ENCODE results near the gene ZFP90. TPM values are rescaled to one million over a fixed set of nuclear protein-coding genes. Genes with fewer than 3 reads are reported as not detected.
A peak's percentile ranks its signal among the peaks of the same experiment; 100 is the strongest.

The ZFP90 gene
- total RNA-seq, 1 donor from 2014 or later: 24.0 TPM

GRCh38 chr16:68520649-68521086 is 18.4 kb upstream of the ZFP90 start:
- Histone ChIP-seq H2AFZ (ENCODE audit: low read depth, low read length) (peak overlapping the region; percentile 41), H3K4me2 (ENCODE audit: low read length) (peak overlapping the region; percentile 83), H3K4me1 (ENCODE audit: insufficient read depth, low read length) (no peaks in the 10 kb centered on the region), H3K79me2 (ENCODE audit: insufficient read depth, low read length) (no peaks in the 10 kb centered on the region), H3K27me3 (ENCODE audit: insufficient read depth, low read length) (no peaks in the 10 kb centered on the region), H3K4me3 (ENCODE audit: insufficient read depth, low read depth, low read length) (peak overlapping the region; percentile 52), H3K27ac (ENCODE audit: low read depth, low read length) (peak overlapping the region; percentile 1), H3K9ac (ENCODE audit: low read length) (peak overlapping the region; percentile 48), H3K36me3 (ENCODE audit: insufficient read depth, low read length) (no peaks in the 10 kb centered on the region), H4K20me1 (ENCODE audit: insufficient read depth, low read length) (no peaks in the 10 kb centered on the region), H3K9me3 (ENCODE audit: insufficient read depth, low read depth, low read length) (no peaks in the 10 kb centered on the region)
- no peak overlapping the region for H3K4me3 Mint-ChIP-seq (ENCODE audit: unreplicated experiment)
- no peak overlapping the region for H3K27ac Mint-ChIP-seq (ENCODE audit: unreplicated experiment)
- peak; percentile 51 for DNase-seq (ENCODE audit: low read depth)
- TF ChIP-seq CTCF (IDR thresholded peaks at IDR 0.05; ENCODE audit: insufficient read depth, low read depth, low read length): peak; percentile 95
- TF ChIP-seq EZH2 (IDR thresholded peaks at IDR 0.05; ENCODE audit: insufficient read depth, low read length): no peak
- H3K27me3 Mint-ChIP-seq (ENCODE audit: low read depth, unreplicated experiment): peaks cover 2% of the 10 kb centered on the region
- H3K9me3 Mint-ChIP-seq (ENCODE audit: unreplicated experiment): no peaks in the 10 kb centered on the region
- FAIRE-seq: no peak
- no peaks in the 10 kb centered on the region for H3K36me3 Mint-ChIP-seq (ENCODE audit: low read depth, unreplicated experiment)
- H3K4me1 Mint-ChIP-seq (ENCODE audit: low read depth, unreplicated experiment): no peaks in the 10 kb centered on the region

- H3K27me3 ChIP-seq (ENCODE audit: insufficient read depth, low read length): no peaks in the 10 kb centered on the region
- no peaks in the 10 kb centered on the region for H3K9me3 ChIP-seq (ENCODE audit: insufficient read depth, low read depth, low read length)
- H3K9ac ChIP-seq (ENCODE audit: low read length): no peak overlapping the region
- H4K20me1 ChIP-seq (ENCODE audit: insufficient read depth, low read length): no peaks in the 10 kb centered on the region
- Mint-ChIP-seq H3K4me1 (ENCODE audit: low read depth, unreplicated experiment) (no peaks in the 10 kb centered on the region), H3K4me3 (ENCODE audit: unreplicated experiment) (no peak overlapping the region), H3K9me3 (ENCODE audit: unreplicated experiment) (no peaks in the 10 kb centered on the region), H3K27me3 (ENCODE audit: low read depth, unreplicated experiment) (peaks cover 10% of the 10 kb centered on the region), H3K36me3 (ENCODE audit: low read depth, unreplicated experiment) (no peaks in the 10 kb centered on the region), H3K27ac (ENCODE audit: unreplicated experiment) (no peak overlapping the region)
- FAIRE-seq: no peak
- no peak overlapping the region for H3K4me2 ChIP-seq (ENCODE audit: low read length)
- H2AFZ ChIP-seq (ENCODE audit: low read depth, low read length): no peak overlapping the region
- no peak for DNase-seq (ENCODE audit: low read depth)
- no peak overlapping the region for H3K4me3 ChIP-seq (ENCODE audit: insufficient read depth, low read depth, low read length)
- H3K27ac ChIP-seq (ENCODE audit: low read depth, low read length): no peak overlapping the region
- no peaks in the 10 kb centered on the region for H3K4me1 ChIP-seq (ENCODE audit: insufficient read depth, low read length)
- TF ChIP-seq CTCF (IDR thresholded peaks at IDR 0.05; ENCODE audit: insufficient read depth, low read depth, low read length): no peak
- no peak for TF ChIP-seq EZH2 (IDR thresholded peaks at IDR 0.05; ENCODE audit: insufficient read depth, low read length)
- no peaks in the 10 kb centered on the region for H3K36me3 ChIP-seq (ENCODE audit: insufficient read depth, low read length)
- no peaks in the 10 kb centered on the region for H3K79me2 ChIP-seq (ENCODE audit: insufficient read depth, low read length)
Measured at GRCh38 chr16:68524069-68524820, 14.8 kb upstream of the ZFP90 start.

DNA sequence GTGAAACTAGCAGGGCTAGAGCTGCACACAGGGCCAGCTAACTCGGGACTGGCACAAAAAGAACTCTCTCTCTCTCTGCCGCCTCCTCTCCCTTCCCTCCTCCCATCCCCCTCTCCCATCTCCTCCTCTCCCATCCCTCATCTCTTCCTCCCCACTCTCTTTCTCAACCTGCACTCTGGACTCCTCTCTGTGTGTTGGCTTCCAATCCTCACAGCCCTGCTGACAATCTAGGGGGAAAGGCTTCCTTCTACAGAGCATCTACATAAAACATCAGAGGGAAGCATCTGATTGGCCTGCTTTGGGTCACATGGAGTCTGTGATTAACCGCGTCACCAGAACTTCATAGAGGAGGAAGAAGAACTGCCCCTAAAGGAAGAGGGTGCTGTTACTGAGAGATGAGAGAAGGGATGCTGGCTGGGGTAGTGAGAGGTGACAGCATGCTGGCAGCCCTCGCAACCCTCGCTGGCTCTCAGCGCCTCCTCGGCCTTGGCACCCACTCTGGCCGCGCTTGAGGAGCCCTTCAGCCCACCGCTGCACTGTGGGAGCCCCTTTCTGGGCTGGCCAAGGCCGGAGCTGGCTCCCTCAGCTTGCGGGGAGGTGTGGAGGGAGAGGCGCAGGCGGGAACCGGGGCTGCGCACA is 12.8 kb upstream of the ZFP90 start:
- no peaks in the 10 kb centered on the region for H3K36me3 Mint-ChIP-seq (ENCODE audit: low read depth, unreplicated experiment)
- Histone ChIP-seq H3K9me3 (ENCODE audit: insufficient read depth, low read depth, low read length) (no peaks in the 10 kb centered on the region), H4K20me1 (ENCODE audit: insufficient read depth, low read length) (no peaks in the 10 kb centered on the region), H2AFZ (ENCODE audit: low read depth, low read length) (no peak overlapping the region), H3K4me2 (ENCODE audit: low read length) (no peak overlapping the region), H3K79me2 (ENCODE audit: insufficient read depth, low read length) (no peaks in the 10 kb centered on the region), H3K4me3 (ENCODE audit: insufficient read depth, low read depth, low read length) (no peak overlapping the region), H3K27me3 (ENCODE audit: insufficient read depth, low read length) (no peaks in the 10 kb centered on the region), H3K27ac (ENCODE audit: low read depth, low read length) (no peak overlapping the region), H3K36me3 (ENCODE audit: insufficient read depth, low read length) (no peaks in the 10 kb centered on the region), H3K4me1 (ENCODE audit: insufficient read depth, low read length) (peaks cover 3% of the 10 kb centered on the region), H3K9ac (ENCODE audit: low read length) (no peak overlapping the region)
- peaks cover 1% of the 10 kb centered on the region for H3K9me3 Mint-ChIP-seq (ENCODE audit: unreplicated experiment)
- H3K4me1 Mint-ChIP-seq (ENCODE audit: low read depth, unreplicated experiment): no peaks in the 10 kb centered on the region
- H3K27me3 Mint-ChIP-seq (ENCODE audit: low read depth, unreplicated experiment): peaks cover 16% of the 10 kb centered on the region
- no peak overlapping the region for H3K27ac Mint-ChIP-seq (ENCODE audit: unreplicated experiment)
- no peak overlapping the region for H3K4me3 Mint-ChIP-seq (ENCODE audit: unreplicated experiment)
- no peak for FAIRE-seq
- DNase-seq (ENCODE audit: low read depth): no peak
- no peak for TF ChIP-seq EZH2 (IDR thresholded peaks at IDR 0.05; ENCODE audit: insufficient read depth, low read length)
- no peak for TF ChIP-seq CTCF (IDR thresholded peaks at IDR 0.05; ENCODE audit: insufficient read depth, low read depth, low read length)
